ENCODE measurements around the gene MXRA8.
A peak's percentile ranks its signal among the peaks of the same experiment; 100 is the strongest.

MXRA8 gene

GRCh38 chr1:1313500-1314236 is 44.7 kb downstream of the MXRA8 start:
- TF ChIP-seq YY1 (IDR thresholded peaks at IDR 0.05; ENCODE audit: insufficient read depth, insufficient read length) = no peak
- no peak for TF ChIP-seq ZNF274 (IDR thresholded peaks at IDR 0.05; ENCODE audit: low read depth, low read length)
- no peak for TF ChIP-seq SUZ12 (IDR thresholded peaks at IDR 0.05; ENCODE audit: extremely low read depth, insufficient read depth, insufficient read length)
- DNase-seq (ENCODE audit: low read depth, low spot score) = no peak
- H3K4me3 ChIP-seq (ENCODE audit: insufficient read length, low read depth) = no peak overlapping the region
- H3K9me3 ChIP-seq (ENCODE audit: insufficient read depth, low read length) = no peaks in the 10 kb centered on the region
- H3K4me1 ChIP-seq (ENCODE audit: insufficient read depth, insufficient read length) = peaks cover 12% of the 10 kb centered on the region
- no peaks in the 10 kb centered on the region for H3K27me3 ChIP-seq (ENCODE audit: insufficient read depth, insufficient read length)
- H3K9ac ChIP-seq (ENCODE audit: insufficient read length, low read depth) = no peak overlapping the region
- peaks cover 75% of the 10 kb centered on the region for H3K36me3 ChIP-seq (ENCODE audit: insufficient read depth, insufficient read length, low read length)

DNA sequence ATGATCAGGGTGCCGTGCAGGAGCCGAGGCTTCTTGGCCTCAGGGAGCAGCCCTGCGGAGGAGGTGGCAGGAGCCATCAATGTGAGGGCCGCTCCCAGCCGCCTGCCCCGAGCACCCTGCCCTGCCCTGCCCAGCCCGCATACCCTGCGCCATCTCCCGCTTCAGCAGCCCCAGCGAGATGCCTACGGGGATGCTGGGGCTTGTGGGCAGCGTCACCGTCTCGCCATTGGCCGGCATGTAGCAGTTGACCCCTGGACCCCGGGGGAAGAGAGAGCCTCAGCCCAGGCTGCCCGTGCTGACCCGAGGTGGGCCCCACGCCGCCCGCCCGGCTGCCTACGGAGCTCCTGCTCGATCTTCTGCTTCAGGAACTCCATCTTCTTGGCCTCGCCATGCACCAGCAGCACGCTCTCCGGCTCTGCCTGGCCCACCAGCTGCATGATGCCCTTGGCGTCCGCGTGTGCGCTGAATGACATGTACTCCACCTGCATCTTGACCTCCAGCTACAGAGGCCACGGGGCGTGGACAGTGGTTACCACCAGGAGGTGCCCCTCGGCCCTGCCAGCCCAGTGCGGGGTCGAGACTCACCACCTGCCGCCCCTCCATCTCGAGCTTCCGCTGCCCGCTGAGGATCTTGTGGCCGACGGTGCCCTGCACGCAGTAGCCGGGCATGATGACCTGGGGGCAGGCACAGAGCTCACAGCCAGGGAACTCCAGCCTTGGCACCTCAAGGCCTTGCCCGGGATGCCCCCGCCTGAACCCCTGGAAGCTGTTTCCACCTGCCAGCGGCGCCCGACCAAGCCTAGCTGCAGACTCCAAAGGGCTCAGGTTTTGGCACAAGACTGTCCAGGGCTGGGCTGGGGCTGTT is 45.7 kb downstream of the MXRA8 start:
- Histone ChIP-seq H3K27me3 (ENCODE audit: insufficient read depth, insufficient read length) (no peaks in the 10 kb centered on the region), H3K4me1 (ENCODE audit: insufficient read depth, insufficient read length) (peaks cover 12% of the 10 kb centered on the region), H3K4me3 (ENCODE audit: insufficient read length, low read depth) (no peak overlapping the region), H3K36me3 (ENCODE audit: insufficient read depth, insufficient read length, low read length) (peaks cover 71% of the 10 kb centered on the region), H3K9ac (ENCODE audit: insufficient read length, low read depth) (peak overlapping the region; percentile 21), H3K9me3 (ENCODE audit: insufficient read depth, low read length) (no peaks in the 10 kb centered on the region)
- no peak for DNase-seq (ENCODE audit: low read depth, low spot score)
- TF ChIP-seq SUZ12 (IDR thresholded peaks at IDR 0.05; ENCODE audit: extremely low read depth, insufficient read depth, insufficient read length) (no peak), YY1 (IDR thresholded peaks at IDR 0.05; ENCODE audit: insufficient read depth, insufficient read length) (no peak), ZNF274 (IDR thresholded peaks at IDR 0.05; ENCODE audit: low read depth, low read length) (no peak)

GRCh38 chr1:1311107-1312104 is 46.9 kb downstream of the MXRA8 start:
- peaks cover 14% of the 10 kb centered on the region for H3K4me1 ChIP-seq (ENCODE audit: insufficient read depth, insufficient read length)
- no peak overlapping the region for H3K4me3 ChIP-seq (ENCODE audit: insufficient read length, low read depth)
- no peak for DNase-seq (ENCODE audit: low read depth, low spot score)
- H3K9me3 ChIP-seq (ENCODE audit: insufficient read depth, low read length) = no peaks in the 10 kb centered on the region
- H3K27me3 ChIP-seq (ENCODE audit: insufficient read depth, insufficient read length) = no peaks in the 10 kb centered on the region
- TF ChIP-seq ZNF274 (IDR thresholded peaks at IDR 0.05; ENCODE audit: low read depth, low read length) = no peak
- no peak for TF ChIP-seq YY1 (IDR thresholded peaks at IDR 0.05; ENCODE audit: insufficient read depth, insufficient read length)
- no peak for TF ChIP-seq SUZ12 (IDR thresholded peaks at IDR 0.05; ENCODE audit: extremely low read depth, insufficient read depth, insufficient read length)
- H3K36me3 ChIP-seq (ENCODE audit: insufficient read depth, insufficient read length, low read length) = peaks cover 70% of the 10 kb centered on the region
- H3K9ac ChIP-seq (ENCODE audit: insufficient read length, low read depth) = no peak overlapping the region

DNA sequence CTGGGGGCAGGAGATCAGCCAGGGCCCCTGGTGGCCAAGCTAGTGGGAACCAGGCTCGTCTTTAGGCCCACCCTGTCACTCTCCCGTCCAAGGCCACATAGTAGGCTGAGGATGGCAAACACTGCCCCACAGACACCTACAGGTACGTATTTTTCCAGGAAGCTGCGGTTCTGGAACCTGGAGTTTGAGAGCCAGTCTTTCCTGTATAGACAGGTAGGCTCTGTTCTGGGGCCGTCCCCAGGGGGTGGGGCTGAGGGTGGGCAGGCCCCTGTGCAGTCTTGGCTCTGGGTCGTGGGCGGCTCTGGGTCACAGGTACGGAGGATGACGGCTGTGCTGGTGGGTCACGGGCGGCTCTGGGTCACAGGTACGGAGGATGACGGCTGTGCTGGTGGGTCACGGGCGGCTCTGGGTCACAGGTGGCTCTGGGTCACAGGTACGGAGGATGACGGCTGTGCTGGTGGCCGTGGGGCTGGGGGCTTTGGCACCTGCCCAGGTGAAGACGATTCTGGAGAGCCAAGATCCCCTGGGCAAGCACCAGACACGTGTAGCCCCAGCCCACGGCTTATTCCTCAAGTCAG is 47.8 kb downstream of the MXRA8 start:
- TF ChIP-seq ZNF274 (IDR thresholded peaks at IDR 0.05; ENCODE audit: low read depth, low read length) = no peak
- no peak for TF ChIP-seq YY1 (IDR thresholded peaks at IDR 0.05; ENCODE audit: insufficient read depth, insufficient read length)
- no peak for TF ChIP-seq SUZ12 (IDR thresholded peaks at IDR 0.05; ENCODE audit: extremely low read depth, insufficient read depth, insufficient read length)
- Histone ChIP-seq H3K27me3 (ENCODE audit: insufficient read depth, insufficient read length) (no peaks in the 10 kb centered on the region), H3K36me3 (ENCODE audit: insufficient read depth, insufficient read length, low read length) (peaks cover 65% of the 10 kb centered on the region), H3K4me1 (ENCODE audit: insufficient read depth, insufficient read length) (peaks cover 18% of the 10 kb centered on the region), H3K9me3 (ENCODE audit: insufficient read depth, low read length) (no peaks in the 10 kb centered on the region), H3K4me3 (ENCODE audit: insufficient read length, low read depth) (no peak overlapping the region), H3K9ac (ENCODE audit: insufficient read length, low read depth) (no peak overlapping the region)
- DNase-seq (ENCODE audit: low read depth, low spot score) = no peak

DNA sequence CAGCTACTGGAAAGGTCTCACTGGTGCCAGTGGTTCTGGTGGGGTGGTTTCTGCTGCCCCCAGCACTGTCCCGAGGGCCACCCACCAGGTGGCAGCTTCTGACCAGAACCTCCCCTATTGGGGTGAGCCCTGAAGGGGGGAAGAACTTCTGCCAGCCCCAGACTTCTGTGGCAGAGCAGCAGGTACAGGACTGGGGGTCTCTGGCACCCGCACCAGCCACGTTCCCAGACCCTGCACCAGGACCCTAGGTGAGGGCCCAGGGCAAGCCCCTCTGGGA is 48.3 kb downstream of the MXRA8 start:
- no peaks in the 10 kb centered on the region for H3K27me3 ChIP-seq (ENCODE audit: insufficient read depth, insufficient read length)
- peaks cover 15% of the 10 kb centered on the region for H3K4me1 ChIP-seq (ENCODE audit: insufficient read depth, insufficient read length)
- peaks cover 61% of the 10 kb centered on the region for H3K36me3 ChIP-seq (ENCODE audit: insufficient read depth, insufficient read length, low read length)
- H3K9me3 ChIP-seq (ENCODE audit: insufficient read depth, low read length) = no peaks in the 10 kb centered on the region
- TF ChIP-seq ZNF274 (IDR thresholded peaks at IDR 0.05; ENCODE audit: low read depth, low read length) (no peak), YY1 (IDR thresholded peaks at IDR 0.05; ENCODE audit: insufficient read depth, insufficient read length) (no peak), SUZ12 (IDR thresholded peaks at IDR 0.05; ENCODE audit: extremely low read depth, insufficient read depth, insufficient read length) (no peak)
- no peak overlapping the region for H3K4me3 ChIP-seq (ENCODE audit: insufficient read length, low read depth)
- DNase-seq (ENCODE audit: low read depth, low spot score) = no peak
- H3K9ac ChIP-seq (ENCODE audit: insufficient read length, low read depth) = peak overlapping the region; percentile 90

DNA sequence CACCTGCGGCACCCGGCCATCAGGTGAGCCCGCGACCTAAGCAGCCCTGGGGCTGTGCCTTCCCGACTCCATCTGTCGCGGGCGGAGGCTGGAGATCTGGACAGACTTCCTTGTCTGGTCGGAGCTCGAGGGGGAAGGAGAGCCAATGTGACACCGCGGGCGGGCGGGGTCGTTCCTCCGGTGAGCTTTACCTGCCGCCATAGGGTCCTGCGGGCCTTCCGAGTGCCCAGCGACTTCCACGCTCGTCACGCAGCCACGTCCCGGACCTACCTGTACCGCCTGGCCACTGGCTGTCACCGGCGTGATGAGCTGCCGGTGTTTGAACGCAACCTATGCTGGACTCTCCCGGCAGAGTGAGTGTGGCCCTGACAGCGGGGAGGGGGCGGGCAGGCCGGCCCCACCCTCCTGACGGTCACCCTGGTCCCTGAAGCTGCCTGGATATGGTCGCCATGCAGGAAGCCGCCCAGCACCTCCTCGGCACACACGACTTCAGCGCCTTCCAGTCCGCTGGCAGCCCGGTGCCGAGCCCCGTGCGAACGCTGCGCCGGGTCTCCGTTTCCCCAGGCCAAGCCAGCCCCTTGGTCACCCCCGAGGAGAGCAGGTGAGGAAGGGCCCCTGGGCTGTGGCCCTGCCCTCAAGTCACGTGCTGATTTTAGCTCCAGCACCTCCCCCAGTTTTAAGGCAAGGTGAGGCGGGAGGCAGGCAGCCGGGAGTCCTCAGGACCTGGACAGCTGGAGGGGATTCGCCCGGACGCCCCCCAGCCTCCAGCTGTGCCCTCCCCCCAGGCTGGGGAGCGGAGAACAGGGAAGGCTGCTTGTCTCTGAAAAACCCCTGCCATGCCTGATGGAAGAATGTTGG is 48.9 kb downstream of the MXRA8 start:
- DNase-seq (ENCODE audit: low read depth, low spot score) = no peak
- Histone ChIP-seq H3K4me1 (ENCODE audit: insufficient read depth, insufficient read length) (peaks cover 14% of the 10 kb centered on the region), H3K4me3 (ENCODE audit: insufficient read length, low read depth) (peak overlapping the region; percentile 70), H3K9ac (ENCODE audit: insufficient read length, low read depth) (peak overlapping the region; percentile 90), H3K9me3 (ENCODE audit: insufficient read depth, low read length) (no peaks in the 10 kb centered on the region), H3K36me3 (ENCODE audit: insufficient read depth, insufficient read length, low read length) (peaks cover 56% of the 10 kb centered on the region), H3K27me3 (ENCODE audit: insufficient read depth, insufficient read length) (no peaks in the 10 kb centered on the region)
- no peak for TF ChIP-seq SUZ12 (IDR thresholded peaks at IDR 0.05; ENCODE audit: extremely low read depth, insufficient read depth, insufficient read length)
- TF ChIP-seq ZNF274 (IDR thresholded peaks at IDR 0.05; ENCODE audit: low read depth, low read length) = no peak
- TF ChIP-seq YY1 (IDR thresholded peaks at IDR 0.05; ENCODE audit: insufficient read depth, insufficient read length) = no peak

Data from NT2/D1 (cell line).